ENCODE data around the gene LCN10.
A peak's percentile ranks its signal among the peaks of the same experiment; 100 is the strongest.
"Not testable (repeated sequence)": the region's sequence is repeated elsewhere in the genome, so short reads cannot be mapped to it uniquely, and the experiment has no call there.

The LCN10 gene

DNA sequence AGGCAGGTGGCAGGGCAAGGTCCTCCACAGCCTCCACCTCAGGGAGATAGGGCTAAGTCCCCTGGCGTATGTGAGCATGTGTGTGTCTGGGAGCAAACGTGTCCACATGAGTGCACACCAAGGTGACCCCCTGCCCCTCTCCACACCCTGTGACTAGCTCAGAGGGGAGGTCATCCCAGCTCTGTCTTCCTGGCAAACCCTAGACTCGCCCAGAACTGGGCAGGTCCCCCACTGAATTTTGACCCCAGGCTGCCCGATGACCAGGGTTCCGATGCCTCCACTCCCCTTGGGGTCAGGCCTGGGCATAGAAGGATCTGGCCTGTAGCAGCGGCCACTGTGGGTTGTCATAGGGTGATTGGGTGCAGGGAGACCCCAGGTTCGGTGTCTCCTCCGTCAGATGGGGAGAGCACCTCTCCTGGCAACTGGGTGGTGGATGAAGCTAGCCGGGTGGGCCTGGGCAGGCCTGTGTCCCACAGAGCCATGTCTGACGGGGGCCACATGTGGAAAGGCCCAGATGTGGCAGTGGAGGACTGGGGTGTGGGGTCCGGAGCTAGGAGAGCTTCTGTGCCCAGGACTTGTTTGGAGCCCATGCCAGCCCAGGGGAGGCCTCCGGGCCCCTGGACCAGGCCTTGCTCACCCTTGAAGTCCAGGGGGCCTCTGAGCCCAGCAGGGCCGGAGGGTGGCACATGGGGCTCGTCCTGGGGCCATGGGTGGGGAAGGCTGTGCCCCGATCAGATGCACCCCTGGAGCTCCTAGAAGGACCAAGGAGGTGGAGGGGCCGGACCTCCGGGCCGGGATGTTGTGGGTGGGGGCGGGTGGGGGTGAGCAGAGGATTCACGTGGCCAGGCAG, 24.2 kb downstream of the LCN10 start:
- DNase-seq = no peak

DNA sequence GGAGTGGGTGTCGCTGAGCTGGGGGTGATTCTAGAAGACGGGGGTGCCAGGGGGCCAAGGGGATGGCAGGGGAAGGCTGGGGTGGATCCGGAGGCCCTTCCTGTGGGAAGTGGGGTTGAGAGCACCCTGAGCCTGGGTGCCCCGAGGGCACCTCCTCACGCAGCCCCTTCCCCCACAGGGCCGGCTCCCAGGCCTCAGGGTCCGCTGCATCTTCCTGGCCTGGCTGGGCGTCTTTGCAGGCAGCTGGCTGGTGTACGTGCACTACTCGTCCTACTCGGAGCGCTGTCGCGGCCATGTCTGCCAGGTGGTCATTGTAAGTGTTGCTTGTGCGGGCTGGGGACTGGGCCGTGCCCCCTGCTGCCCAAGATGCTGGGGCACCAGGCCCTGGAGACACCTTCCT, 25.3 kb downstream of the LCN10 start:
- no peak for DNase-seq

DNA sequence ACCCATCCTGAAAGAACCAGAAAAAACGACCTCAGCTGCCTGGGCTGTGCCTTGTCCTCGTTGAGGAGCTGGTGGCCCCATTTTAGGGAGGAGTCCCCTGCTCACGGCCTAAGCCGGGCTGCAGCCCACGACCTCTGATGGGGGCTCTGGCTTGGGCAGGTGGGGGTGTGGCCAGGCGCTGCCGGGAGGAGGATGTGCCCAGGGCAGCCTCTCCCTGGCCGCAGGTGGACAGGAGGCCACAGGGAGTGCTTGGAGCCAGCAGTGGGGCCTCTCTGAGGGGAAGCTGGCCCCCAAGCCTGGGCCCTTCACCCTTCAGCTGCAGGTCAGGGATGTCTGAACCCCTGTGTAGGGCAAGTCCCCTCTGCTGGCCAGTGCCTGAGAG, 27.9 kb downstream of the LCN10 start:
- no peak for DNase-seq

DNA sequence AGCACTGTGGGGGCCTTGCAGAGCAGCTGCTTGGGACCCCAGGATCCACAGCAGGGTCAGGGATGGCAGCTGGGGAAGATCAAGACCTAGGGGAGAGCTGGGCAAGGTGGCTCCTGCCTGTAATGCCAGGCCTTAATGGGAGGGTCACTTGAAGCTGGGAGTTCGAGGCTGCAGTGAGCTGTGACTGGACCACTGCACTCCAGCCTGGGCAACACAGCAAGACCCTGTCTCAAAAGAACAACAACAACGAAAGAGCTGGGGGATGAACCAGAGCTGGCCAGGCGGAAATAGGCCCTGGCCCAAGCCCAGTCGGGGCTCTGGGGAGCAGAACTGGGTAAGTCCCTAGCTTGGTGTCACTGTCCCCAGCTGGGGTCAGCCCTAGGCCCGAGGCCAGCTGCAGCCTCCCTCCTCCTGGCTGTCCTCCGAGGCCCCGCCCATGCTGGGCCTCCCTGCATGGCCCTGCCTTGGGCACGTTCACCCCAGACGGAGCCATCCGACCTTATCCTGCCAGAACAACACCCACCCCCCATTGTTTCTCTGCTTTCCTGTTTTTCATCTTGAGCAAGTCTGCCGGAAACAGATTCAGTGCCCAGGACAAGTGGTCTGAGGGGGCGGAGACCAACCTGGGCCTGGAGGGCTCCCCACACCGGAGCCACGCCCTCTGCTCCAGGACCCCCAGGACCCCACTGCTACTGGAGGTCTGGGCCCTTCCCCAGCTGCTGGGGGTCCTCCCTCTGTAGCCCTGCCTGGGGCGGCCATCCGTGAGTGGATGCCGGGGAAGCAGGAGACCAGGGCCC, 28.4 kb downstream of the LCN10 start:
- DNase-seq = no peak

DNA sequence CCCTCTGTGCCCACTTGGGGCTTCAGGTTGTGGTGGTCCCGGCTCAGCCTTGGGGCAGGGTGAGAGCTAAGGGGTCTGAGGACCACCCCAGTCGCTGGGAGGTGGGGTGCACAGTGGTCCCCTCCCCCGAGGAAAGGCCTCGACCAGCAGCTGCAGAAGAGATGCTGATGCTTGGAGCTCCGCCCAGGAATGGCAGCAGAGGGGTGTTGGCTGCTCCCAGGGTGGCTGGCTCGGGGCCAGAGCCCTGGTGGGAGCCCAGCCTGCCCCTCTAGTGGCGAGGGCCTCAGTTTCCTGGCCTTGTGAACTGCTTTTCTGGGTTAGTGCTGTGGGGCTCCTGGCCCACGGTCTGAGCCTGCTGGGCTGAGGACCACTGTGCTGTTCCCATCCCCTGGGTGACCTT, 29.2 kb downstream of the LCN10 start:
- no peak for DNase-seq

DNA sequence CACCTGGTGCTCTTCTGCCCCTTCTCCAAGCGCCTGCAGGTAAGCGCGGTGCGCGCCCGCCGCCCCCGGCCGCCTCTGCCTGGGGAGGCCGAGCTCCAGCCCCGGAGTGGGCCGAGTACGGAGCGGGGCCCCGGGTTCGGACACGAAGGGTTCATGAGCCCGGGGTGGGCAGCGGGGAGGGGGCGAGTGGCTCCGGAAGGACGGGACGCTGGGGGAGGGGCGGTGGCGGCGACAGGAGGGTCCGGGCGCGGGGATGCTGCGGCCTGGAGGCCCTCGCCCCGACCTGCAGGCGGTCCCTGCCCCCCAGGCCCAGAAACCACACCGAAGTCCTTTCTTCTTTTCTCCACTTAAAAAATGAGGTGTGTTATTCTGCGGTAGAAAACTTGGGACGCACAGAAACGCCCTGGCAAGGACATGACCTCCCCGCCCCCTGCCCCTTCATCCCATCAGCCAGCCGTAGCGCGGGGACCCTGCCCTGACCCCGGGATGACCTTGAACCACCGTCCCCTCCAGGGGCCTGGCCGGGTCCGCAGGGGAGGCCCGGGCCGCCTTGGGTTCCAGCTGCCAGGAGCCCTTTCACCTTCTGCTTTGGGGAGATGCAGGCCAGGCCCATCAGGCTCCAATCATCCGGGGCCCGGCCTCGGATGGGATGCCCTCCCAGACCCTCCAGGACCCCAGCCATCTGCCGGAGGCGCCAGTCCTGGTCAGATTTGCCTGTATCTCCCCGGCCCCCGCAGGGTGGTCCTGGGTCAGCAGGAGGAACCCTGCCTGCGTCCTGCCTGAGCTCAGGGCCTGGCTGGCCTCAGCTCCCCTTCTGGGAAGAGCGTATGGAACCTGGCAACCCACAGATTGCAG, 29.8 kb downstream of the LCN10 start:
- DNase-seq = no peak

DNA sequence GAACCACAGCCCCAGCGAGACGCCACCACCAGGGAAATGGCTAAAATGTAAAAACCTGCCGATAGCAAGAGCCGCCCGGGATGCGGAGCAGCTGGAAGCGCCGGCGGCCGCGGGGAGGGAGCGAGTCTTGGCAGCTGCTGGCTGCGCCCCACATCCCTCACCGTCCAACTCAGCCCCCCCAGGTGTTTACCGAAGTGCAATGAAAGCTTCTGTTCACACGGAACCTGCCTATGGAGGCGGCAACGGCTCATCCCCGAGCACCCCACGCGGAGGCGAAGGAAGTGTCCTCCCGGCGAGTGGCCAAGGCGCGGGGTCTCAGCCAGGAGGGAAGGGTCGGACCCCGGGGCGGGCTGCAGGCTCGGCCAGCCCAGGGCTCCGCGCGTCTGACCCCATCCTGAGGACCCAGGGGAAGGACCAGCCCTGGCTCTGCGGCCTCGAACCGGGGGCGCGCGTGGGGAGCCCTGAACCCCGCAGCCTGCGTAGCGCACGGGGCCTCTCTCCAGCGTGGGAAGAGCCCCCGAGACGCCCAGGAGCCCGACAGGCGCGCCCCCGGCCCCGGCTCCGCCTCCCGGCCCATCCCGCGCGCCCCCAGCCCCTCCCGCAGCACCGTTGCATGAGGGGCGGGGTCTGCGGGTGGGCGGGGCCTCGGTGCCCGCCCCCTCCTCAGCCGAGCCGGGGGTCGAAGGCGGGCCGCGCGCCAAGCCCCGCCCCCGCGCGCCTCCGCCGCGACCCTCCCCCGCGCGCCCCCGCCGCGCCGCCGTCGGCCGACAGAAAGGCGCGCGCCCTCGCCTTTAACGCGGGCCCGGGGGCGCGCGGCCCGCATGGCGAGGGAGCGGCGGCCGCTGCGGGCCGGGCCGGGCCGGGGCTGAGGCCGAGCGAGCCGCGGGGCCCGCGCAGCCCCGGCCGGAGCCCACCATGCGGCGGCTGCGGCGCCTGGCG, 30.7 kb downstream of the LCN10 start, which contains the start of gene DIPK1B:
Gene DIPK1B (plus strand): TSS at position 822 of the 939 bp plus-strand sequence. CDS start 94 bp downstream, at position 916.
- peak; percentile 15 for DNase-seq

DNA sequence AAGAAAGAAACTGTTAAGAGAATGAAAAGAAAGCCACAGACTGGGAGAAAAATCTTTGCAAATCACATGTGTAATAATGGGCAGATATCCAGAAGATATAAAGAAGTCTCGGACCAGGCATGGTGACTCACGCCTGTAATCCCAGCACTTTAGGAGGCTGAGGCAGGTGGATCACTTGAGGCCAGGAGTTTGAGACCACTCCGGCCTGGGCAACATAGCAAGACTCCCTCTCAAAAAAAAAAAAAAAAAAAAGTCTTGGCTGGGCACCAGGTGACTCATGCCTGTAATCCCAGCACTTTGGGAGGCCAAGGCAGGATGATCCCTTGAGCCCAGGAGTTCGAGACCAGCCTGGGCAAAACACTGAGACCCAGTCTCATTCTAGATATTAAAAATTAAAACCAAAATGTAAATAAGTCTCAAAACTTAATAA, 31.5 kb downstream of the LCN10 start:
- not testable (repeated sequence) for DNase-seq

DNA sequence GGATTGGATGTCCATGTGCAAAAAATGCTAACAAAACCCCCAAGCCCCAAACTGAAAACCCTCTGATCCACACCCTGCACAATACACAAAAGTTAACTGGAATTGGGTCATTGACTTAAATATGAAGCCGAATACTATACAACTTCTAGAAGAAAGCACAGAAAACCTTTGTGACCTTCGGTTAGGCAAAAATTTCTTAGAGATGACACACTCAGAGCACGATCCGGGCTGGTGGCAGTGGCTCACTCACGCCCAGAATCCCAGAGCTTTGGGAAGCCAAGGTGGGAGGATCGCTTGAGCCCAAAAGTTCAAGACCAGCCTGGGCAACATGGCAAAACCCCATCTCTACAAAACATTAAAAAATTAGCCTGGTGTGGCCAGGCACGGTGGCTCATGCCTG, 32.2 kb downstream of the LCN10 start:
- no peak for DNase-seq

DNA sequence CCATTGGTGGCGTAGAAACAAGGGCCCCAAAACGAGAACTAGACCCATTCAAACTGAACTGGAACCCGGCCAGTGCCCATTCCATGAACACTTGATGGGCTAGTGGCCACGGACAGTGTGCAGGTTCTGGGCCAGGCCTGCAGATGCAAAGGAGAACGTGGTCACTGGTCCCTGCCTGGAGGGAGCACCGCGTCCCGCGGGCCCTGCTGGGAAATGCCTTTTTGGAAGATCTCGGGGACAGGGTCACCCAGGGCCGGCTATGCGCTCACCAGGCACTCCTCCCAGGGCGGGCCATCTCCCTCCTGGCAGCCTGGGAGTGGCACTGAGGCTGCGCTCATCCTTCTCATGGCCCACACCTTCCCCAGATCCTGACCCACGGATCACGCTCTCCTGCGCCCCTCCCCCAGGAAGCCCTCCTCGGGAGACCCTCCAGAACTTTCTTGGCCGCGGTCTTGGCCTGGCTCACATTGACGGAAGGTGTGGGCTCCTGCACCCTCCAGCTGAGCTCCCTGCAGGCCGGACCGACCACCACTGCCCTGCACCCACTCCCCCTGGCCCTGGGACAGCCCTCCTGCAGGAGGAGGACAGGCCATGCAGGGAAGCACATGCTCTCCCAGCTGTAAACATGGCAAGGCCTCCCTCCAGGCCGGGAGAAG, 33.2 kb downstream of the LCN10 start:
- DNase-seq = no peak

DNA sequence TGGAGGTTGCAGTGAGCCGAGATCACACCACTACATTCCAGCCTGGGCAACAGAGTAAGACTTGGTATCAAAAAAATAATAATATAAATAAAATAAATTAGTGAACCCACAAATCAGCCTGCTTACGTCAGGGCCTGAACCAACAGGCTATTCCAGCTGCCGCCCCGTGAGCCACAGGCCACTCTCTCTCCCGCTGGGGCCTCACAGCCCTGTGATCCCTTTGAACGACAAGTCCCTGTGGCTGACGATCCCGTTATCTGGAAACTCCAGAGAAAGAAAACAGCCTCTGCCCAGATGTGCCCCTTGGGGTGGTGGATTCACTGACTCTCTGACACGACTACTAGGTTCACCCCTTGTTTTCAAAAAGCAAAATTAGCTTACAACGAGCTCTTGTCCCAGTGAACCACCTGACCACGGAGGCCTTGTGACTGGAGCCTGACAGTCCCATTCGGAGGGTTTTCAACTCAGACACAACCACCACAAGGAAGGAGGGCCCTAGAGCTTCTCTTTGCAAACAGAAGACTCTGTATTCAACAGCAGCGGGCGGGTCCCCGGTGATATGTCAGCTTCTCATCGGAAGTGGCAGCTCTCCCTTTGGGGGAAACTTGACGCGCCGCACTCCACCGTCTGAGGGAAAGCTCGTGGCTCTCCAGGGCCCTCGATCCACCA, 34.8 kb downstream of the LCN10 start:
- DNase-seq = no peak

DNA sequence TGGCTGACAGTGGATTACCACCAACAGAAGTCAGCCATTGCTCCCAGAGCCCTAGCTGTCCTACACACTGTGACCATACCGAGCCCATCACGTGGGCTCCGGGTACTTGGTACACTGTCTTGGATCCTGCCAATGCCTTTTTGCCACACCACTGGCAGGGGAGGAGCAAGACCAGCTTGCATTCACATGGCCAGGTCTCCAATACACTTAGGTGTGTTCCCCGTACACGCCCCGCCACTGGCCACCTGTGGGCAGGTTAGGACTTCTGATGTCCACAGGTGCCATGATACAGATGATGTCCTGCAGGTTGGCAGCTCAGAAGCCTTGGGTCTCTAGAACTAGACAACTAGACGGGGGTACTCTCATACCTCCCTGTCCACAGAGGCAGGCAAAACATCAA, 35.7 kb downstream of the LCN10 start:
- DNase-seq = no peak

DNA sequence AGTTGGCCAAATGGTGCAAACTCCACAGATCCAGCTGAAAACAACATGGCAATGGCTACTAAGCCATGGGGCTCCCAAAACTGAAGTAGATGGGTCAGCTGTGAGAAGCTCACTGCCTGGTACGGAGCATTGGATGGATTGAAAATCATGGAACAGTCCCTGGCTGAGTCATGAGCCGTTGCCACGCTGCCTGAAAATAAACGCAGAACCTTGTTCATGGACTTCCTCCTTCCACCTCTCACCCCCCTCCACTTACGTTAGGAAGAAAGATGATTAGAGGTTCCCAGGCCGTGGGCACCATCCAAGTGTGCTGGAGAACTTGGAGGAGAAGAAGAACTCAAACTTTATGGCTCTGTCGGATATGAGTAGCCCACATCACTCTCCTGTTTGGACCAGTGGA, 37.2 kb downstream of the LCN10 start:
- DNase-seq = no peak

DNA sequence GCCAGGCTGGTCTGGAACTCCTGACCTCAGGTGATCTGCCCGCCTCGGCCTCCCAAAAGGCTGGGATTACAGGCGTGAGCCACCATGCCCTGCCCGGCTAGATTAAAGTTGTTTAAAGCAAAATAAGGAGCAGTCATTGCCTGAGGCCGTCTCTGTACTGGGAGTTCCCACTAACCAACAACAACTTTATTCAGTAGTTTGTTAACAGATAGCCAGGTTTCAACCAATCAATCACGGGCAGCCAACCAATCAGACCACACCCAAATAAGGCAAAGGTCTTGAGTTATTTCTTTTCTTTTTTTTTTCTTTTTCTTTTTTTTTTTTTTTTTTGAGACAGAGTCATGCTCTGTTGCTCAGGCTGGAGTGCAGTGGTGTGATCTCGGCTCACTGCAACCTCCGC, 38.0 kb downstream of the LCN10 start:
- DNase-seq = not testable (repeated sequence)

DNA sequence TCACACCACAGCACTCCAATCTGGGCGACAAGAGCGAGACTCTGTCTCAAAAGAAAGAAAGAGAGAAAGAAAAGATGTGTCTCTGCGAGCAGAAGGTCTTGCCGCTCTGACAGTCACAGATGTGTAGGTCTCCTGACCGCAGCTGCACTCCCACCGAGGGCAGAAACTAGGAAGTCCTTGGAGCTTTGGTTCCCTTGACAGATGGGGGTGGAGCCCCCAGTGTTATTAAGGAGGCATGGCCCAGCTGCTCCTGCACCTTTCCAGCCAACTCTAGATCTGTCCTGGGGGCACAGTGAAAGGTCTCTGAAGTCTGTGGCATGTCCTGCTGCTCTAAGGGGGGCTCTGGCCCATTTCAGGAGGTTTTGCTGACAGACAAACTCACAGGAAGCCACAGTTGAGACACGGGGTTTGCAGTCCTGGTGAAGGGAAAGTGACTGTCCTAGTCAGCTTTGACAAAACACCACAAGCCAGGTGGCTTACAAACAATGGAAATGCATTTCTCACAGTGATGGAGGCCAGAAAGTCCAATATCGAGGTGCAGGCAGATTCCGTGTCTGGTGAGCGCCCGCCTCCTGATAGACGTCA, 39.4 kb downstream of the LCN10 start:
- DNase-seq = no peak

DNA sequence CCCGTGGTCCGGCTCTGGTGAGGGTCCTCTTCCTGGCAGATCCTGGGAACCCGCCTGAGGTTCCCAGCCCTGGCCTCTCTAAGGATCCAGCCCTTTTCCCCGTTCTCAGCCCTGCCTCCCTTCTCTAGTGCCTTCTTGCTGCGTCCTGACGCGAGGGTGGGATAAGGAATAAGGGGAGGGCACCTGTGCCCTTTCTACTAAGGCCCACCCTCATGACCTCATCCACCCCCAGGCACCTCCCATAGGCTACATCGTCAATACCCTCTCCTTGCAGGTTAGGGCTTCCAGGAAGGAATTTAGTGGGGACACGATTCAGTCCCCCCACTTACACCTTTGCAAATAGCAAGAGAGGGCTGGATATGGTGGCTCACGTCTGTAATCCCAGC, 41.1 kb downstream of the LCN10 start:
- DNase-seq = no peak

DNA sequence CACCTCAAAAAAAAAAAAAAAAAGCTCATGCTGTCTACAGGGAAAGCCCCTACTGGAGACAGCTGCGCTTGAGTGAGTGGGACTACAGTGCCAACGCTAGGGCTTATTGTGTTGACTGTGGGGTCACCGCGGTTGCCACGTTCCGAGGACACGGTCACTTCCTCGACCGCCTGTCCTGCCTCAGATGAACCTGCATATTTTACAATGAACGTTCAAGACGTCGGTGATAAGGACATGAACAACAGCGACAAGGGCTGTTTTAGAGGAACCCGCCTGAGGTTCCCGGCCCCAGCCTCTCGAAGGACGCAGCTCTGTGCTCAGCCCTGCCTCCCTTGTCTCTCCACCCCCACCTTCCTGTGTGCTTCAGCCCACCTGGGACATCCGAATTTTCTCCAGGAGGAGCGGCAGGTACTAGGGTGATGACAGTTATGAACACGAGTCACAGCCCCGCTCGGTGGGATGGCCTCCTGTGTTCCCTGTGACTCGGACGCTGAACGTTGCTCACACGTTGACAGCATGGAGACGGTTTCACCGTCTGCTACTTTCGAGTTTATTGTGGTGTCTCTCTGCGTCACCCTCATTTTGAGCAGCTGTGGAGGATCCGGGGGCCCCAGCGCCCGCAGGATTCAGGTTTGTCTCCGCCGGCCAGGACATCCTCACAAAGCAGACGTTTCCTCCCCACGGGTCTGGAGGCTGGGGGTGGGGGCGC, 41.6 kb downstream of the LCN10 start:
- DNase-seq = no peak

DNA sequence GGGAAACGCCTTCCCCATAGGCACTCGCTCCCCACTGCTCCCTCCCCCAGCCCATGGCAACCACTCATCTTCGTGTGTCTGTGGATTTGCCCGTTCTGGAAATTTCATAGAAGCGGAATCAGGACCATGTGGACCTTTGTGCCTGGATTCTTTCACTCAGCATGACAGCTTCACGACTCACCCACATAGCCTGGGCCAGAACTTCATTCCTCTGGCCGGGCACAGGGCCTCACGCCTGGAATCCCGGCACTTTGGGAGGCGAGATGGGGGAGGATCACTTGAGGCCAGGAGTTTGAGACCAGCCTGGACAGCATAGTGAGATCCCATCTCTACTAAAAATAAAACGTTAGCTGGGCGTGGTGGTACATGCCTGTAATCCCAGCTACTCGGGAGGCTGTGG, 42.4 kb downstream of the LCN10 start:
- DNase-seq = no peak

DNA sequence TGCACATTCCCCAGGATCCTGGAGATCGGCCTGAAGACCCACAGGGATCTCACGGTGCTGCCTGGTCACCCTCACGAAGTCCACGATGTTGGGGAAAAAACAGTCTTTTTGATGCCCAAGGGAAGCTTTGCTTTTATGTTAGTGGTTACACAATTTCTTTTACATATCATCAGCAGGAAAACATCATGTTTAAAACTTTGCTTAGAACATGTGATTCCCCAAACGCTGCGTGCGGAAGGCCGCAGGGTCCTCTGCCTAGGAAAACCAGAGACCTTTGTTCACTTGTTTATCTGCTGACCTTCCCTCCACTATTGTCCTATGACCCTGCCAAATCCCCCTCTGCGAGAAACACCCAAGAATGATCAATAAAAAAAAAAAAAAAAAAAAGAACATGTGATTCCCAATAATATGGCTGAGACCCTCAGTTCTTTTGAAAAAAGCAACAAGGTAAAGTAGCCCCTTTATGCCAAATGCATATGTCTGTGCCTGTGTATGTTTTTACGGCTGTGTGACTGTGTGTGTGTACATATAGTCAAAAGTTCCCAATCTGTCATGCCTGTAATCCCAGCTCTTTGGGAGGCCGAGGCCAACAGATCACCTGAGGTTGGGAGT, 44.0 kb downstream of the LCN10 start:
- DNase-seq = no peak
